ENCODE results near the gene DAPK1.

Gene DAPK1

GRCh38 chr9:87595610-87596009 lies 97.9 kb downstream of the DAPK1 start:
- no peak for ATAC-seq

- no peak for ATAC-seq
These were observed 99.2 kb downstream of the DAPK1 start for GRCh38 chr9:87596862-87597261.

- no peak for ATAC-seq
These were observed 100.2 kb downstream of the DAPK1 start for GRCh38 chr9:87597710-87598443.

- ATAC-seq: no peak
These were observed 102.4 kb downstream of the DAPK1 start for GRCh38 chr9:87599901-87600610.

- no peak for ATAC-seq
These were observed 103.5 kb downstream of the DAPK1 start for GRCh38 chr9:87601176-87601575.

- ATAC-seq: no peak
These were observed 103.9 kb downstream of the DAPK1 start for GRCh38 chr9:87601595-87601994.

- ATAC-seq: no peak
These were observed 105.4 kb downstream of the DAPK1 start for GRCh38 chr9:87602933-87603643.

- ATAC-seq: no peak
These were observed 106.3 kb downstream of the DAPK1 start for GRCh38 chr9:87603854-87604490.

- ATAC-seq: no peak
These were observed 107.4 kb downstream of the DAPK1 start for GRCh38 chr9:87604886-87605588.

GRCh38 chr9:87605676-87606075 lies 108.0 kb downstream of the DAPK1 start:
- no peak for ATAC-seq

GRCh38 chr9:87606841-87607521 lies 109.3 kb downstream of the DAPK1 start:
- no peak for ATAC-seq

GRCh38 chr9:87607859-87608258 lies 110.2 kb downstream of the DAPK1 start:
- ATAC-seq: no peak

- no peak for ATAC-seq
These were observed 111.3 kb downstream of the DAPK1 start for GRCh38 chr9:87609002-87609401.

- no peak for ATAC-seq
These were observed 111.8 kb downstream of the DAPK1 start for GRCh38 chr9:87609486-87609885.

- no peak for ATAC-seq
These were observed 112.8 kb downstream of the DAPK1 start for GRCh38 chr9:87610200-87611155.

GRCh38 chr9:87611776-87612175 lies 114.1 kb downstream of the DAPK1 start:
- ATAC-seq: no peak

- ATAC-seq: no peak
These were observed 114.9 kb downstream of the DAPK1 start for GRCh38 chr9:87612536-87612935.

- no peak for ATAC-seq
These were observed 115.8 kb downstream of the DAPK1 start for GRCh38 chr9:87613265-87614111.

GRCh38 chr9:87614397-87614796 lies 116.7 kb downstream of the DAPK1 start:
- no peak for ATAC-seq

- no peak for ATAC-seq
These were observed 117.5 kb downstream of the DAPK1 start for GRCh38 chr9:87615136-87615535.

Measured in activated CD4-positive, CD25-positive, alpha-beta regulatory T cell treated with anti-CD3 and anti-CD28 coated beads, Interleukin-2, amount 50 U/mL, for 24 hours (primary cell).